Mesenchymal stem cell (in vitro differentiated cells and primary cell): ENCODE results near the gene ENO2.

Experiments
- DNase-seq: peaks from one replicate; pipeline ENCODE4 v3.0.0-alpha.2; 2013
- H2AFZ ChIP-seq: one replicate; pipeline ENCODE4 v1.6.1; 2013; ENCODE audit warnings: low read depth, mild to moderate bottlenecking, control low read depth, inconsistent platforms, low read length, moderate library complexity
- H2AK5ac ChIP-seq: 2 replicates; pipeline ENCODE4 v1.6.1; 2013; ENCODE audit warnings: low read length, moderate library complexity, mild to moderate bottlenecking, inconsistent platforms; ENCODE audit not compliant: severe bottlenecking
- H2BK120ac ChIP-seq: one replicate; pipeline ENCODE4 v1.6.1; 2013; ENCODE audit warnings: low read depth, mild to moderate bottlenecking, inconsistent platforms, low read length, moderate library complexity
- H2BK12ac ChIP-seq, 2 experiments: one replicate each; pipeline ENCODE4 v1.6.1; 2013; ENCODE audit warnings: inconsistent platforms in 2 of 2, low read length in 2 of 2, mild to moderate bottlenecking in 2 of 2, moderate library complexity in 2 of 2, control low read depth in 1 of 2
- H2BK15ac ChIP-seq: one replicate; pipeline ENCODE4 v1.6.1; 2013; ENCODE audit warnings: mild to moderate bottlenecking, low read depth, inconsistent platforms; ENCODE audit not compliant: poor library complexity, severe bottlenecking
- H2BK5ac ChIP-seq: 2 replicates; pipeline ENCODE4 v1.6.1; 2013; ENCODE audit warnings: low read depth, mild to moderate bottlenecking, low read length, control low read depth, inconsistent platforms; ENCODE audit not compliant: poor library complexity, severe bottlenecking
- H3K14ac ChIP-seq, 2 experiments: one replicate each; pipeline ENCODE4 v1.6.1; 2013; ENCODE audit warnings: inconsistent platforms in 2 of 2, low read length in 2 of 2, control low read depth in 1 of 2, mild to moderate bottlenecking in 1 of 2, moderate library complexity in 1 of 2
- H3K18ac ChIP-seq, 2 experiments: one replicate each; pipeline ENCODE4 v1.6.1; 2013; ENCODE audit warnings: inconsistent platforms in 2 of 2, low read length in 2 of 2, control low read depth in 1 of 2, low read depth in 1 of 2, mild to moderate bottlenecking in 1 of 2
- H3K23ac ChIP-seq, 2 experiments: one replicate each; pipeline ENCODE4 v1.6.1; 2013; ENCODE audit warnings: inconsistent platforms in 2 of 2, low read length in 2 of 2, mild to moderate bottlenecking in 2 of 2, moderate library complexity in 2 of 2, control low read depth in 1 of 2
- H3K27ac ChIP-seq: 2 replicates; pipeline ENCODE4 v1.5.1; 2013; ENCODE audit warnings: mild to moderate bottlenecking, moderate library complexity, low read length, control low read depth, inconsistent platforms; ENCODE audit not compliant: poor library complexity, severe bottlenecking
- H3K27me3 ChIP-seq, 2 experiments: 2 replicates each; pipeline versions ENCODE4 v1.6.1 to v1.7.0; 2013; ENCODE audit warnings: low read length in 2 of 2, mild to moderate bottlenecking in 2 of 2, moderate library complexity in 2 of 2, control low read depth in 1 of 2, inconsistent platforms in 1 of 2; ENCODE audit not compliant: control insufficient read depth in 1 of 2, insufficient read depth in 1 of 2
- H3K36me3 ChIP-seq, 2 experiments: 2 replicates each; pipeline versions ENCODE4 v1.6.1 to v1.7.0; 2013; ENCODE audit warnings: low read length in 2 of 2, control low read depth in 1 of 2, inconsistent platforms in 1 of 2, low read depth in 1 of 2, mild to moderate bottlenecking in 1 of 2; ENCODE audit not compliant: insufficient read depth in 2 of 2, control insufficient read depth in 1 of 2
- H3K4ac ChIP-seq, 2 experiments: one replicate each; pipeline ENCODE4 v1.6.1; 2013; ENCODE audit warnings: inconsistent platforms in 2 of 2, low read length in 2 of 2, mild to moderate bottlenecking in 2 of 2, moderate library complexity in 2 of 2, control low read depth in 1 of 2, low read depth in 1 of 2
- H3K4me1 ChIP-seq: 2 replicates; pipeline ENCODE4 v1.6.1; 2013; ENCODE audit warnings: low read depth, low read length, control low read depth; ENCODE audit not compliant: control insufficient read depth, insufficient read depth
- H3K4me2 ChIP-seq: 2 replicates; pipeline ENCODE4 v1.6.1; 2013; ENCODE audit warnings: low read length, mild to moderate bottlenecking, inconsistent platforms; ENCODE audit not compliant: poor library complexity, severe bottlenecking
- H3K4me3 ChIP-seq, 2 experiments: 2 replicates each; pipeline versions ENCODE4 v1.5.1 to v1.7.0; 2013; ENCODE audit warnings: low read length in 2 of 2, mild to moderate bottlenecking in 2 of 2, control low read depth in 1 of 2, low read depth in 1 of 2; ENCODE audit not compliant: insufficient read depth in 1 of 2
- H3K79me1 ChIP-seq: replicated peaks from 2 replicates; pipeline ENCODE4 v1.6.1; 2013; ENCODE audit warnings: mild to moderate bottlenecking, control low read depth, low read length, inconsistent platforms; ENCODE audit not compliant: poor library complexity, severe bottlenecking
- H3K9ac ChIP-seq: 2 replicates; pipeline ENCODE4 v1.7.0; 2013; ENCODE audit warnings: mild to moderate bottlenecking, low read length, moderate library complexity
- H3K9me3 ChIP-seq: 2 replicates; pipeline ENCODE4 v1.7.0; 2013; ENCODE audit warnings: mild to moderate bottlenecking, low read length; ENCODE audit not compliant: control insufficient read depth
- H4K8ac ChIP-seq: one replicate; pipeline ENCODE4 v1.6.1; 2013; ENCODE audit warnings: inconsistent platforms, mild to moderate bottlenecking, low read length, moderate library complexity
- H4K91ac ChIP-seq: one replicate; pipeline ENCODE4 v1.6.1; 2013; ENCODE audit warnings: mild to moderate bottlenecking, low read length, inconsistent platforms
- WGBS: methylation state at CpG from one replicate; pipeline ENCODE4 v1.1.7; 2013; ENCODE audit warnings: mixed read lengths; 5-methylcytosine and 5-hydroxymethylcytosine counted together

ENO2 gene

GRCh38 chr12:6957151-6957701 lies 42.8 kb downstream of the ENO2 start:
- no peak overlapping the region for H4K91ac ChIP-seq
- no peak overlapping the region for H3K14ac ChIP-seq
- H2AK5ac ChIP-seq = no peak overlapping the region

GRCh38 chr12:6957741-6958608 lies 43.6 kb downstream of the ENO2 start:
- Histone ChIP-seq H2BK12ac (no peak overlapping the region), H2AFZ (no peak overlapping the region), H3K14ac (no peak overlapping the region), H3K9ac (no peak overlapping the region), H3K23ac (no peak overlapping the region), H3K18ac (no peak overlapping the region), H3K4me2 (no peak overlapping the region), H4K91ac (no peak overlapping the region), H3K79me1 (no peaks in the 10 kb centered on the region), H3K36me3 (peaks cover 0 to 37% of the 10 kb centered on the region in 2 experiments), H3K4me1 (peaks cover 16% of the 10 kb centered on the region), H2BK15ac (no peak overlapping the region), H3K4ac (no peak overlapping the region), H3K27me3 (peaks cover 0 to 12% of the 10 kb centered on the region in 2 experiments), H3K9me3 (no peaks in the 10 kb centered on the region), H3K27ac (no peak overlapping the region), H2BK5ac (no peak overlapping the region), H3K4me3 (no peak overlapping the region), H2BK120ac (no peak overlapping the region), H4K8ac (no peak overlapping the region), H2AK5ac (no peak overlapping the region)
- DNase-seq = no peak
- WGBS = 92% methylated on average over 25 of the region's 28 CpGs

More at GRCh38 chr12:6957151-6957701, 42.8 kb downstream of the ENO2 start:
- Histone ChIP-seq H3K4ac (no peak overlapping the region), H3K79me1 (no peaks in the 10 kb centered on the region), H3K27me3 (peaks cover 0 to 15% of the 10 kb centered on the region in 2 experiments), H3K9me3 (no peaks in the 10 kb centered on the region), H2BK5ac (no peak overlapping the region), H4K8ac (no peak overlapping the region), H3K23ac (no peak overlapping the region), H3K36me3 (peaks cover 0 to 37% of the 10 kb centered on the region in 2 experiments), H3K27ac (no peak overlapping the region), H2BK12ac (no peak overlapping the region), H3K4me3 (no peak overlapping the region), H3K4me1 (peaks cover 18% of the 10 kb centered on the region), H3K4me2 (no peak overlapping the region), H2BK15ac (no peak overlapping the region), H3K9ac (no peak overlapping the region), H2BK120ac (no peak overlapping the region), H3K18ac (no peak overlapping the region), H2AFZ (no peak overlapping the region)
- WGBS = 86% methylated on average over 20 of the region's 20 CpGs
- no peak for DNase-seq

GRCh38 chr12:6958609-6959057 lies 44.3 kb downstream of the ENO2 start:
- Histone ChIP-seq H2BK15ac (no peak overlapping the region), H3K14ac (no peak overlapping the region), H3K36me3 (peaks cover 0 to 37% of the 10 kb centered on the region in 2 experiments), H3K4me2 (no peak overlapping the region), H2BK120ac (no peak overlapping the region), H3K27me3 (peaks cover 0 to 12% of the 10 kb centered on the region in 2 experiments), H3K79me1 (no peaks in the 10 kb centered on the region), H3K27ac (no peak overlapping the region), H3K18ac (no peak overlapping the region), H3K4me1 (peaks cover 16% of the 10 kb centered on the region), H3K23ac (no peak overlapping the region), H2BK5ac (no peak overlapping the region), H3K9me3 (no peaks in the 10 kb centered on the region), H4K8ac (no peak overlapping the region), H3K4ac (no peak overlapping the region), H3K4me3 (no peak overlapping the region), H3K9ac (no peak overlapping the region), H2BK12ac (no peak overlapping the region), H2AFZ (no peak overlapping the region), H4K91ac (no peak overlapping the region), H2AK5ac (no peak overlapping the region)
- WGBS = 92% methylated on average over 10 of the region's 10 CpGs
- DNase-seq = no peak

- no peak overlapping the region for H3K4ac ChIP-seq
- H3K9ac ChIP-seq = no peak overlapping the region
- no peak overlapping the region for H2BK15ac ChIP-seq
- peaks cover 16% of the 10 kb centered on the region for H3K4me1 ChIP-seq
- H3K4me2 ChIP-seq = no peak overlapping the region
- H2AK5ac ChIP-seq = no peak overlapping the region
- WGBS = 75% methylated on average over 15 of the region's 24 CpGs
- peaks cover 0 to 12% of the 10 kb centered on the region in 2 experiments for H3K27me3 ChIP-seq
- H3K23ac ChIP-seq = no peak overlapping the region
- DNase-seq = no peak
- no peak overlapping the region for H4K8ac ChIP-seq
- H3K27ac ChIP-seq = no peak overlapping the region
- no peaks in the 10 kb centered on the region for H3K79me1 ChIP-seq
- H3K14ac ChIP-seq = no peak overlapping the region
- H2BK12ac ChIP-seq = no peak overlapping the region
- H3K4me3 ChIP-seq = no peak overlapping the region
- H3K9me3 ChIP-seq = no peaks in the 10 kb centered on the region
- H3K36me3 ChIP-seq = peaks cover 3 to 42% of the 10 kb centered on the region in 2 experiments
- H3K18ac ChIP-seq = no peak overlapping the region
- H2AFZ ChIP-seq = no peak overlapping the region
- no peak overlapping the region for H4K91ac ChIP-seq
- no peak overlapping the region for H2BK120ac ChIP-seq
- no peak overlapping the region for H2BK5ac ChIP-seq
These were observed 44.9 kb downstream of the ENO2 start for GRCh38 chr12:6959058-6959804.
